HG02870 (cell line): ENCODE measurements around the gene USP17L29.
"Not testable (repeated sequence)": the region's sequence is repeated elsewhere in the genome, so short reads cannot be mapped to it uniquely, and the experiment has no call there.

Experiments
- ATAC-seq: cut with Tn5 transposase; IDR thresholded peaks from one replicate; pipeline ENCODE4 v1.9.1; 2021; ENCODE audit warnings: mild to moderate bottlenecking, moderate library complexity; ENCODE audit not compliant: unreplicated experiment

USP17L29 gene, protein sequence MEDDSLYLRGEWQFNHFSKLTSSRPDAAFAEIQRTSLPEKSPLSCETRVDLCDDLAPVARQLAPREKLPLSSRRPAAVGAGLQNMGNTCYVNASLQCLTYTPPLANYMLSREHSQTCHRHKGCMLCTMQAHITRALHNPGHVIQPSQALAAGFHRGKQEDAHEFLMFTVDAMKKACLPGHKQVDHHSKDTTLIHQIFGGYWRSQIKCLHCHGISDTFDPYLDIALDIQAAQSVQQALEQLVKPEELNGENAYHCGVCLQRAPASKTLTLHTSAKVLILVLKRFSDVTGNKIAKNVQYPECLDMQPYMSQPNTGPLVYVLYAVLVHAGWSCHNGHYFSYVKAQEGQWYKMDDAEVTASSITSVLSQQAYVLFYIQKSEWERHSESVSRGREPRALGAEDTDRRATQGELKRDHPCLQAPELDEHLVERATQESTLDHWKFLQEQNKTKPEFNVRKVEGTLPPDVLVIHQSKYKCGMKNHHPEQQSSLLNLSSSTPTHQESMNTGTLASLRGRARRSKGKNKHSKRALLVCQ

DNA sequence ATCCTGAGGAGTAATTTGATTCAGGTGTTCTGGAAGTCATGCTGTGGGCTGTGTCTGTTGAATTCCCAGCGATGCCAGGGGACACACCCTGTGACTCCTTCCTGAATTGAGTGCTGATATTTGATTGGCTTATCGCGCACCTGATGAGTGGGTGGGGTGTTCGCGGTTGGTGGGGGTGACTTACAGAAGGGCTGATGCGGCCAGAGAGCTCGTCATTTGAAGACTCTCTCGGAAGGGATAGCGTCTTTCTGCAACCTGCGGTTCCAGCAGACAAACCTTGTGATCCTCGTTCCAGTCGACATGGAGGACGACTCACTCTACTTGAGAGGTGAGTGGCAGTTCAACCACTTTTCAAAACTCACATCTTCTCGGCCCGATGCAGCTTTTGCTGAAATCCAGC is at the start of gene USP17L29:
Gene USP17L29 (plus strand): TSS at position 301 of the 400 bp plus-strand sequence. CDS start 0 bp downstream, at position 301.
- not testable (repeated sequence) for ATAC-seq

DNA sequence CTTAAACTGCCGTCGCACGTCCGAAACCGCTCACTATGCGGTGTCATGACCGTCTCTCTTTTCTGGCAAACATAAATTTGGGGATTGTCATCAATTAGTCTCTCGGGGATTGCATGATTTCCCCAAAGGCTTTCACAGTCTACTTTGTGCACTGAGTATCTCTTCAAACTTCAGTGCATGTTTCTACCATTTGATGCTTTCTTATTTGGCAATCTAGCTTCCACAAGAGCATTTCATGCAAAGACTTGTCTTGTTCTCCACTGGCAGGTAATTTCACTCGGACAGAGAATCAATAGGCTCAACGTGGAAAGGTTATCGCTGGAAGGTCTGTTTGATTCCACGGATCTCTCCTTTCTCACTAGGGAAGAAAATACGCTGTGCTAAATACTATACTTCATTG is 29.2 kb upstream of the USP17L29 start:
- ATAC-seq: not testable (repeated sequence)

DNA sequence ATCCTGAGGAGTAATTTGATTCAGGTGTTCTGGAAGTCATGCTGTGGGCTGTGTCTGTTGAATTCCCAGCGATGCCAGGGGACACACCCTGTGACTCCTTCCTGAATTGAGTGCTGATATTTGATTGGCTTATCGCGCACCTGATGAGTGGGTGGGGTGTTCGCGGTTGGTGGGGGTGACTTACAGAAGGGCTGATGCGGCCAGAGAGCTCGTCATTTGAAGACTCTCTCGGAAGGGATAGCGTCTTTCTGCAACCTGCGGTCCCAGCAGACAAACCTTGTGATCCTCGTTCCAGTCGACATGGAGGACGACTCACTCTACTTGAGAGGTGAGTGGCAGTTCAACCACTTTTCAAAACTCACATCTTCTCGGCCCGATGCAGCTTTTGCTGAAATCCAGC is 28.6 kb upstream of the USP17L29 start, which contains the start of gene USP17L24:
Gene USP17L24 (plus strand): TSS at position 301 of the 400 bp plus-strand sequence. CDS start 0 bp downstream, at position 301.
- not testable (repeated sequence) for ATAC-seq

DNA sequence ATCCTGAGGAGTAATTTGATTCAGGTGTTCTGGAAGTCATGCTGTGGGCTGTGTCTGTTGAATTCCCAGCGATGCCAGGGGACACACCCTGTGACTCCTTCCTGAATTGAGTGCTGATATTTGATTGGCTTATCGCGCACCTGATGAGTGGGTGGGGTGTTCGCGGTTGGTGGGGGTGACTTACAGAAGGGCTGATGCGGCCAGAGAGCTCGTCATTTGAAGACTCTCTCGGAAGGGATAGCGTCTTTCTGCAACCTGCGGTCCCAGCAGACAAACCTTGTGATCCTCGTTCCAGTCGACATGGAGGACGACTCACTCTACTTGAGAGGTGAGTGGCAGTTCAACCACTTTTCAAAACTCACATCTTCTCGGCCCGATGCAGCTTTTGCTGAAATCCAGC is 23.8 kb upstream of the USP17L29 start, which contains the start of gene USP17L25:
Gene USP17L25 (plus strand): TSS at position 301 of the 400 bp plus-strand sequence. CDS start 0 bp downstream, at position 301.
- not testable (repeated sequence) for ATAC-seq

DNA sequence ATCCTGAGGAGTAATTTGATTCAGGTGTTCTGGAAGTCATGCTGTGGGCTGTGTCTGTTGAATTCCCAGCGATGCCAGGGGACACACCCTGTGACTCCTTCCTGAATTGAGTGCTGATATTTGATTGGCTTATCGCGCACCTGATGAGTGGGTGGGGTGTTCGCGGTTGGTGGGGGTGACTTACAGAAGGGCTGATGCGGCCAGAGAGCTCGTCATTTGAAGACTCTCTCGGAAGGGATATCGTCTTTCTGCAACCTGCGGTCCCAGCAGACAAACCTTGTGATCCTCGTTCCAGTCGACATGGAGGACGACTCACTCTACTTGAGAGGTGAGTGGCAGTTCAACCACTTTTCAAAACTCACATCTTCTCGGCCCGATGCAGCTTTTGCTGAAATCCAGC is 19.1 kb upstream of the USP17L29 start, which contains the start of gene USP17L26:
Gene USP17L26 (plus strand): TSS at position 301 of the 400 bp plus-strand sequence. CDS start 0 bp downstream, at position 301.
- ATAC-seq: not testable (repeated sequence)

DNA sequence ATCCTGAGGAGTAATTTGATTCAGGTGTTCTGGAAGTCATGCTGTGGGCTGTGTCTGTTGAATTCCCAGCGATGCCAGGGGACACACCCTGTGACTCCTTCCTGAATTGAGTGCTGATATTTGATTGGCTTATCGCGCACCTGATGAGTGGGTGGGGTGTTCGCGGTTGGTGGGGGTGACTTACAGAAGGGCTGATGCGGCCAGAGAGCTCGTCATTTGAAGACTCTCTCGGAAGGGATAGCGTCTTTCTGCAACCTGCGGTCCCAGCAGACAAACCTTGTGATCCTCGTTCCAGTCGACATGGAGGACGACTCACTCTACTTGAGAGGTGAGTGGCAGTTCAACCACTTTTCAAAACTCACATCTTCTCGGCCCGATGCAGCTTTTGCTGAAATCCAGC is 14.3 kb upstream of the USP17L29 start, which contains the start of gene USP17L5:
Gene USP17L5 (plus strand): TSS at position 301 of the 400 bp plus-strand sequence. CDS start 0 bp downstream, at position 301.
- not testable (repeated sequence) for ATAC-seq

DNA sequence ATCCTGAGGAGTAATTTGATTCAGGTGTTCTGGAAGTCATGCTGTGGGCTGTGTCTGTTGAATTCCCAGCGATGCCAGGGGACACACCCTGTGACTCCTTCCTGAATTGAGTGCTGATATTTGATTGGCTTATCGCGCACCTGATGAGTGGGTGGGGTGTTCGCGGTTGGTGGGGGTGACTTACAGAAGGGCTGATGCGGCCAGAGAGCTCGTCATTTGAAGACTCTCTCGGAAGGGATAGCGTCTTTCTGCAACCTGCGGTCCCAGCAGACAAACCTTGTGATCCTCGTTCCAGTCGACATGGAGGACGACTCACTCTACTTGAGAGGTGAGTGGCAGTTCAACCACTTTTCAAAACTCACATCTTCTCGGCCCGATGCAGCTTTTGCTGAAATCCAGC is 9.6 kb upstream of the USP17L29 start, which contains the start of gene USP17L27:
Gene USP17L27 (plus strand): TSS at position 301 of the 400 bp plus-strand sequence. CDS start 0 bp downstream, at position 301.
- ATAC-seq: not testable (repeated sequence)

DNA sequence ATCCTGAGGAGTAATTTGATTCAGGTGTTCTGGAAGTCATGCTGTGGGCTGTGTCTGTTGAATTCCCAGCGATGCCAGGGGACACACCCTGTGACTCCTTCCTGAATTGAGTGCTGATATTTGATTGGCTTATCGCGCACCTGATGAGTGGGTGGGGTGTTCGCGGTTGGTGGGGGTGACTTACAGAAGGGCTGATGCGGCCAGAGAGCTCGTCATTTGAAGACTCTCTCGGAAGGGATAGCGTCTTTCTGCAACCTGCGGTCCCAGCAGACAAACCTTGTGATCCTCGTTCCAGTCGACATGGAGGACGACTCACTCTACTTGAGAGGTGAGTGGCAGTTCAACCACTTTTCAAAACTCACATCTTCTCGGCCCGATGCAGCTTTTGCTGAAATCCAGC is 4.8 kb upstream of the USP17L29 start, which contains the start of gene USP17L28:
Gene USP17L28 (plus strand): TSS at position 301 of the 400 bp plus-strand sequence. CDS start 0 bp downstream, at position 301.
- ATAC-seq: not testable (repeated sequence)

DNA sequence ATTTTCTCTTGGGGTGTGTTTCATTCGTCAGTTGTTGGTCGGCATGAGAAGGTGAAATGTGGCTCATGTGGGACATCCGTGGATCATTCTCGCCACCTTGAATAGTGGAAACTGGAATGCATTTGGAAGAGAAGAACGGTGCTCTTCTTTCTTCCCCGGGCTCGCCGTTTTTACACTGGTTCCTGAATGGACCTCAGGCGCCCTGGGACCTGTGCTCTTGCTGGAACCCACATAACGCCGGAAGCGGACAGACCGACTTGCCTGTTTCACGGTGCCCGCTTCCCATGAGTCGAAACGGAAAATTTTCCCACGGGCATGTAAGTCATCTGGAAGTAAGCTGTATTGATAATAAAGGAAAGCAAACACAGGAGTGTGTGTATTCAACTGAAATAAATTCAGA is 2.6 kb upstream of the USP17L29 start:
- not testable (repeated sequence) for ATAC-seq

DNA sequence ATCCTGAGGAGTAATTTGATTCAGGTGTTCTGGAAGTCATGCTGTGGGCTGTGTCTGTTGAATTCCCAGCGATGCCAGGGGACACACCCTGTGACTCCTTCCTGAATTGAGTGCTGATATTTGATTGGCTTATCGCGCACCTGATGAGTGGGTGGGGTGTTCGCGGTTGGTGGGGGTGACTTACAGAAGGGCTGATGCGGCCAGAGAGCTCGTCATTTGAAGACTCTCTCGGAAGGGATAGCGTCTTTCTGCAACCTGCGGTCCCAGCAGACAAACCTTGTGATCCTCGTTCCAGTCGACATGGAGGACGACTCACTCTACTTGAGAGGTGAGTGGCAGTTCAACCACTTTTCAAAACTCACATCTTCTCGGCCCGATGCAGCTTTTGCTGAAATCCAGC is 9.4 kb downstream of the USP17L29 start, which contains the start of gene USP17L30:
Gene USP17L30 (plus strand): TSS at position 301 of the 400 bp plus-strand sequence. CDS start 0 bp downstream, at position 301.
- ATAC-seq: not testable (repeated sequence)

DNA sequence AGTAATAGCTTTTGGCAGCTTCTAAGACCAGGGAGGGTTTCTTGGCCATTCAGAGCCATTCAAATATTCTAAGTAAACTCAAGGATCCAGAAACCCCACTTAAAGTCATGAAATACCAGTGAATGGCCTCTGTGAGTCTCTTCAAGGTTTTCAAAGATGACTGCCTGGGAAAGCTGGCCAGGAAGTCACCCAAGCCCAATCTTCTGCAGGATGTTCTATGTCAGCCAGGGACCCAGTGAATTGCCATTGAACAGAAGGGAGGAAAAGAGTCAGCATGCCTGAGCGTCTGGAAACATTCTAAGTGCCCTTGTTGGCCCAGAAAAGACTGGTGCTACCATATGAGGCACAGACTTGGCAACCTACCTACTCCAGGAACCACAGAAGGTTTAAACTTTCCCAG is 26.4 kb downstream of the USP17L29 start:
- not testable (repeated sequence) for ATAC-seq

DNA sequence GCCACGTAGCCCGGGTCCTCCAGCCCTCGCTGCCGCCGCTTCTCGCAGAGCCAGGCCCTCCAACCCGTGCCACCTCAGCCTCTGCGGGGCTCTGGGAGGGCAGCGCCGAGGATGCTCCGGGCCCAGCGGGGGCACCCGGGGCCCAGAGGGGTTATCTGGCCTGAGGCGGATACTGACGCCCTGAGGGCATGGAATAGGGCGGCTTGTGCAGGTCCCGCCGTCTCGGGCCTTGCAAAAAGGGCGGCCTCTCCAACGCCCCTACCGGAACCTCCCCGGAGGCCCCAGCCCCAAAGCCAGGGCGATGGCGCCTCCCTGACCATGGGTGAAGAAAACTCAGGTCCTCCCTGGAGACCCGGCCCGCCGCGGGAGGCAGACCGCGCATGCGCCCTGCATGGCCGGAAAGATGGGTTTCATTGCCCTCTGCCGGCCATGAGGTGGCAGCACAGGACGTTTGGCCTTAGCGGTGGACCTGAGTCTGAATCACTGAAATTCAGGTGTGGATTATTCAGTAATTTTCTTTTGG is 27.6 kb downstream of the USP17L29 start:
- not testable (repeated sequence) for ATAC-seq

DNA sequence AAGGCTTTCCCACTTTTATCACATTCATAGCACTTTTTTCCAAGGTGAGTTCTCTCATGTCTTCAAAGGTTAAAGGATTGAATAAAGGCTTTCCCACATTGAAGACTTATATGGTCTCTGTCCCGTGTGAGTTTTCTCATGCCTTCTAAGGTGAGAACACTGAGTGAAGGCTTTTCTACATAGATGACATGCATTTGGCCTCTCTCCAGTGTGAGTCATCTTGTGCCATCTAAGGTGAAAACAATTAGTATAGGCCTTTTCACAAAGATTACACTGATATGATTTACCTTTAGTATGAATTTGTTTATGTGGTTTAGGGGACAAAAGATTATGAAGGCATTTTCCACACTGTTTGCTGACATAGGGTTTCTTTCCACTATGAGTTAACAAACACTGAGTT is 30.7 kb downstream of the USP17L29 start:
- ATAC-seq: no peak

DNA sequence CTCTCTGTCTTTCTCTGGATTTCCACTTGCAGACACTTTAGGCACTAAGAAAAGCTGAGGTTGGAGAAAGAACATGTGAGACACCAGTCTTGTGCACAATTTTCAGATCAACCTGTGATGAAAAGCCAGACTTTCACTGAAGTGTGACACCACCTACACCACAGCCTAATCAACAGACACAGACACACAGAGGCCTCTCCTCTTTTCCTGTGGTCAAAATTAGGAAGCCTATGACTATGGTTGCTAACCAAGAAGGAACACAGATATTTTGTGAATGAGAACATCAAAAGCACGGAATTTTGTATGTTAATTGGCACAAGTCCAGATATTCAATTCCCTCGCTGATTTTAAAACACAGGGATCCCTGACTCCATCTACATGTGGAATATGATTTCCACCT is 35.6 kb downstream of the USP17L29 start:
- not testable (repeated sequence) for ATAC-seq
